Mesothelial cell of epicardium (in vitro differentiated cells): ENCODE results near the gene HSPB7. TPM values are rescaled to one million over a fixed set of nuclear protein-coding genes. Genes with fewer than 3 reads are reported as not detected.
"Not testable (repeated sequence)": the region's sequence is repeated elsewhere in the genome, so short reads cannot be mapped to it uniquely, and the experiment has no call there.

Experiments
- DNase-seq, 2 experiments: peaks; one replicate each; pipeline ENCODE4 v3.0.0; 2021; ENCODE audit warnings: low spot score in 2 of 2; ENCODE audit not compliant: unreplicated experiment in 2 of 2
- H3K27ac Mint-ChIP-seq: 2 replicates; pipeline ENCODE4 v1.8.0; 2021; ENCODE audit warnings: mixed read lengths
- H3K27me3 Mint-ChIP-seq: 2 replicates; pipeline ENCODE4 v1.8.0; 2021; ENCODE audit warnings: low read depth, mixed read lengths
- H3K36me3 Mint-ChIP-seq: 2 replicates; pipeline ENCODE4 v1.8.0; 2021; ENCODE audit warnings: mixed read lengths
- H3K4me1 Mint-ChIP-seq: 2 replicates; pipeline ENCODE4 v1.8.0; 2021; ENCODE audit warnings: mixed read lengths
- H3K4me3 Mint-ChIP-seq: 2 replicates; pipeline ENCODE4 v1.8.0; 2021; ENCODE audit warnings: mild to moderate bottlenecking, moderate library complexity, mixed read lengths
- H3K9me3 Mint-ChIP-seq: 2 replicates; pipeline ENCODE4 v1.8.0; 2021; ENCODE audit warnings: mixed read lengths
- CTCF ChIP-seq: fragments of 200-600 bp; sonication (generic); IDR thresholded peaks from one replicate; pipeline ENCODE4 v1.5.0; 2021; ENCODE audit warnings: antibody characterized with exemption; ENCODE audit not compliant: unreplicated experiment
- total RNA-seq: library from RNA; stranded (reverse); gene quantifications from 3 replicates; pipeline ENCODE4 v1.2.1, GENCODE V29; 2021

The HSPB7 gene
- total RNA-seq, 1 donor from 2014 or later: 6.3 TPM

GRCh38 chr1:16063921-16064320, 46.1 kb upstream of the HSPB7 start:
- H3K27ac Mint-ChIP-seq: no peak overlapping the region
- no peaks in the 10 kb centered on the region for H3K9me3 Mint-ChIP-seq
- H3K36me3 Mint-ChIP-seq: no peaks in the 10 kb centered on the region
- no peak overlapping the region for H3K4me3 Mint-ChIP-seq
- TF ChIP-seq CTCF: no peak
- DNase-seq: no peak
- H3K27me3 Mint-ChIP-seq: no peaks in the 10 kb centered on the region
- H3K4me1 Mint-ChIP-seq: peaks cover 20% of the 10 kb centered on the region

- no peak for DNase-seq
- Mint-ChIP-seq H3K9me3 (no peaks in the 10 kb centered on the region), H3K4me3 (no peak overlapping the region), H3K27me3 (no peaks in the 10 kb centered on the region), H3K27ac (no peak overlapping the region), H3K36me3 (no peaks in the 10 kb centered on the region), H3K4me1 (peaks cover 20% of the 10 kb centered on the region)
- TF ChIP-seq CTCF: no peak
Measured at GRCh38 chr1:16063226-16063829, 45.5 kb upstream of the HSPB7 start.

- not testable (repeated sequence) for DNase-seq, H3K4me3 Mint-ChIP-seq, H3K9me3 Mint-ChIP-seq, H3K27me3 Mint-ChIP-seq, H3K27ac Mint-ChIP-seq, H3K36me3 Mint-ChIP-seq
- H3K4me1 Mint-ChIP-seq: peaks cover 18% of the 10 kb centered on the region
Measured at GRCh38 chr1:16062687-16063075, 44.8 kb upstream of the HSPB7 start.

GRCh38 chr1:16061989-16062686, 44.3 kb upstream of the HSPB7 start:
- not testable (repeated sequence) for H3K27ac Mint-ChIP-seq, H3K27me3 Mint-ChIP-seq, H3K9me3 Mint-ChIP-seq, DNase-seq, H3K4me3 Mint-ChIP-seq, H3K36me3 Mint-ChIP-seq
- H3K4me1 Mint-ChIP-seq: peaks cover 14% of the 10 kb centered on the region

GRCh38 chr1:16061266-16061665, 43.4 kb upstream of the HSPB7 start:
- DNase-seq: no peak
- peaks cover 14% of the 10 kb centered on the region for H3K4me1 Mint-ChIP-seq
- H3K4me3 Mint-ChIP-seq: no peak overlapping the region
- H3K27ac Mint-ChIP-seq: no peak overlapping the region
- no peak for TF ChIP-seq CTCF
- no peaks in the 10 kb centered on the region for H3K9me3 Mint-ChIP-seq
- peaks cover 1% of the 10 kb centered on the region for H3K27me3 Mint-ChIP-seq
- no peaks in the 10 kb centered on the region for H3K36me3 Mint-ChIP-seq

GRCh38 chr1:16058394-16059120, 40.7 kb upstream of the HSPB7 start:
- H3K36me3 Mint-ChIP-seq, H3K9me3 Mint-ChIP-seq, DNase-seq, H3K4me3 Mint-ChIP-seq, H3K27me3 Mint-ChIP-seq, H3K27ac Mint-ChIP-seq: not testable (repeated sequence)
- peaks cover 12% of the 10 kb centered on the region for H3K4me1 Mint-ChIP-seq

GRCh38 chr1:16057314-16057915, 39.6 kb upstream of the HSPB7 start:
- not testable (repeated sequence) for DNase-seq, H3K4me3 Mint-ChIP-seq, H3K36me3 Mint-ChIP-seq, H3K27ac Mint-ChIP-seq, H3K9me3 Mint-ChIP-seq, H3K27me3 Mint-ChIP-seq
- peaks cover 12% of the 10 kb centered on the region for H3K4me1 Mint-ChIP-seq

GRCh38 chr1:16056521-16056912, 38.7 kb upstream of the HSPB7 start:
- H3K9me3 Mint-ChIP-seq: not testable (repeated sequence)
- H3K4me1 Mint-ChIP-seq: peaks cover 12% of the 10 kb centered on the region

More at GRCh38 chr1:16056521-16056912, 38.7 kb upstream of the HSPB7 start:
- H3K36me3 Mint-ChIP-seq, H3K27me3 Mint-ChIP-seq, H3K27ac Mint-ChIP-seq, DNase-seq, H3K4me3 Mint-ChIP-seq: not testable (repeated sequence)
